ENCODE measurements around the gene DYTN.

DNA sequence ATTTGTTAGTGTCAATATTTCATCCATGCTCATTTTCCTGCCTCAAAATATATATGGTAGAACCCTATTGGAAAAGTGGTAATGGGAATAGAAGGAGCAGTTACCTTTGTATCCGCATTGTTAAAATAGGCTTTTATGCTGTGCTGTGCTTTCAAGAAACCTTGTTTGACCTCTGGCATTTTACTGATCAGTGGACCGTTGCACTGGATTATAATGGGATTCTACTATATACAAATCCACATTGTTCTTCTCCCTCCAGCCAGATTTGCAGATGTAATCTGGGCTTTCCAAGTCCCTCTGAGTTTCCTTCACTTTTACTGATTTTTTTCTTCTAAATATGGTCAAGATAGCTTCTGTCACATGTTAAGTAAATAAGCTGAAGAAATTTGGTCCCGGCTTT, 99.2 kb downstream of the DYTN start:
- TF ChIP-seq TAF1 (IDR thresholded peaks at IDR 0.05; ENCODE audit: borderline replicate concordance, insufficient read depth, low read length), result no peak
- no peak for TF ChIP-seq FOXP2 (optimal IDR thresholded peaks at IDR 0.05; ENCODE audit: borderline replicate concordance, extremely low read depth, extremely low read length, insufficient read depth)
- TF ChIP-seq, protein P1, sequence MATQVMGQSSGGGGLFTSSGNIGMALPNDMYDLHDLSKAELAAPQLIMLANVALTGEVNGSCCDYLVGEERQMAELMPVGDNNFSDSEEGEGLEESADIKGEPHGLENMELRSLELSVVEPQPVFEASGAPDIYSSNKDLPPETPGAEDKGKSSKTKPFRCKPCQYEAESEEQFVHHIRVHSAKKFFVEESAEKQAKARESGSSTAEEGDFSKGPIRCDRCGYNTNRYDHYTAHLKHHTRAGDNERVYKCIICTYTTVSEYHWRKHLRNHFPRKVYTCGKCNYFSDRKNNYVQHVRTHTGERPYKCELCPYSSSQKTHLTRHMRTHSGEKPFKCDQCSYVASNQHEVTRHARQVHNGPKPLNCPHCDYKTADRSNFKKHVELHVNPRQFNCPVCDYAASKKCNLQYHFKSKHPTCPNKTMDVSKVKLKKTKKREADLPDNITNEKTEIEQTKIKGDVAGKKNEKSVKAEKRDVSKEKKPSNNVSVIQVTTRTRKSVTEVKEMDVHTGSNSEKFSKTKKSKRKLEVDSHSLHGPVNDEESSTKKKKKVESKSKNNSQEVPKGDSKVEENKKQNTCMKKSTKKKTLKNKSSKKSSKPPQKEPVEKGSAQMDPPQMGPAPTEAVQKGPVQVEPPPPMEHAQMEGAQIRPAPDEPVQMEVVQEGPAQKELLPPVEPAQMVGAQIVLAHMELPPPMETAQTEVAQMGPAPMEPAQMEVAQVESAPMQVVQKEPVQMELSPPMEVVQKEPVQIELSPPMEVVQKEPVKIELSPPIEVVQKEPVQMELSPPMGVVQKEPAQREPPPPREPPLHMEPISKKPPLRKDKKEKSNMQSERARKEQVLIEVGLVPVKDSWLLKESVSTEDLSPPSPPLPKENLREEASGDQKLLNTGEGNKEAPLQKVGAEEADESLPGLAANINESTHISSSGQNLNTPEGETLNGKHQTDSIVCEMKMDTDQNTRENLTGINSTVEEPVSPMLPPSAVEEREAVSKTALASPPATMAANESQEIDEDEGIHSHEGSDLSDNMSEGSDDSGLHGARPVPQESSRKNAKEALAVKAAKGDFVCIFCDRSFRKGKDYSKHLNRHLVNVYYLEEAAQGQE (IDR thresholded peaks at IDR 0.05; ENCODE audit: insufficient read depth in 1 of 2, low read depth in 2 of 2, low read length in 2 of 2), result no peak

Data from PFSK-1 (cell line).